HepG2 (cell line): Measurements from ENCODE around the gene TLCD3B. TPM values are rescaled to one million over a fixed set of nuclear protein-coding genes. Genes with fewer than 3 reads are reported as not detected.

Source experiments
- AKNA ChIP-seq: sonication (generic); formaldehyde crosslinking; IDR thresholded peaks from 2 replicates; pipeline ENCODE4 v1.4.0; 2020; ENCODE audit warnings: missing genetic modification reagents, borderline replicate concordance
- BATF2 ChIP-seq: sonication (generic); formaldehyde crosslinking; IDR thresholded peaks from 2 replicates; pipeline ENCODE4 v1.8.0; 2022; ENCODE audit warnings: mild to moderate bottlenecking, missing genetic modification reagents, moderate library complexity
- CCDC6 ChIP-seq: sonication (generic); formaldehyde crosslinking; IDR thresholded peaks from 2 replicates; pipeline ENCODE4 v1.8.1; 2022; ENCODE audit warnings: mild to moderate bottlenecking, missing genetic modification reagents, moderate library complexity
- GPBP1L1 ChIP-seq: sonication (generic); formaldehyde crosslinking; IDR thresholded peaks from 2 replicates; pipeline ENCODE4 v1.5.0; 2020; ENCODE audit warnings: mild to moderate bottlenecking, missing genetic modification reagents
- IRF9 ChIP-seq: sonication (generic); formaldehyde crosslinking; IDR thresholded peaks from 2 replicates; pipeline ENCODE4 v1.8.0; 2022; ENCODE audit warnings: missing genetic modification reagents, mild to moderate bottlenecking, borderline replicate concordance
- MYC ChIP-seq: sonication (generic); formaldehyde crosslinking; IDR thresholded peaks from 2 replicates; pipeline ENCODE4 v1.9.0; 2021; ENCODE audit warnings: missing genetic modification reagents, borderline replicate concordance
- NCOA2 ChIP-seq: sonication (generic); formaldehyde crosslinking; IDR thresholded peaks from 2 replicates; pipeline ENCODE4 v1.8.0; 2022; ENCODE audit warnings: inconsistent platforms
- NCOA5 ChIP-seq: sonication (generic); formaldehyde crosslinking; IDR thresholded peaks from 2 replicates; pipeline ENCODE4 v1.4.0; 2020; ENCODE audit warnings: missing genetic modification reagents
- NONO ChIP-seq, 2 experiments: fragments of 450-650 bp in 1 of 2; sonication (generic) in 1 of 2; formaldehyde crosslinking in 1 of 2; IDR thresholded peaks in 1 of 2; conservative IDR thresholded peaks in 1 of 2; 2 replicates each; pipeline versions ENCODE4 v1.6.1 to v1.8.0; 2017 to 2022; ENCODE audit warnings: mild to moderate bottlenecking in 1 of 2, missing genetic modification reagents in 1 of 2, moderate library complexity in 1 of 2
- RARA ChIP-seq: IDR thresholded peaks from 2 replicates; pipeline ENCODE4 v1.6.1; 2016; ENCODE audit warnings: missing genetic modification reagents, missing compliant biosample characterization
- SNAPC5 ChIP-seq: sonication (generic); formaldehyde crosslinking; IDR thresholded peaks from 2 replicates; pipeline ENCODE4 v1.8.1; 2023; ENCODE audit warnings: mild to moderate bottlenecking, missing genetic modification reagents, borderline replicate concordance
- U2AF1 ChIP-seq: fragments of 200-400 bp; formaldehyde crosslinking; optimal IDR thresholded peaks from 2 replicates; pipeline ENCODE3; 2017; ENCODE audit warnings: mild to moderate bottlenecking, low read depth, low read length
- YEATS4 ChIP-seq: sonication (generic); formaldehyde crosslinking; IDR thresholded peaks from 2 replicates; pipeline ENCODE4 v1.4.0; 2020; ENCODE audit warnings: missing genetic modification reagents, borderline replicate concordance
- ZBTB44 ChIP-seq: sonication (generic); formaldehyde crosslinking; IDR thresholded peaks from 2 replicates; pipeline ENCODE4 v1.4.0; 2020; ENCODE audit warnings: missing genetic modification reagents
- ZGPAT ChIP-seq: IDR thresholded peaks from 2 replicates; pipeline ENCODE4 v1.6.1; 2016; ENCODE audit warnings: mild to moderate bottlenecking
- ZNF619 ChIP-seq: sonication (generic); formaldehyde crosslinking; IDR thresholded peaks from 2 replicates; pipeline ENCODE4 v1.4.0; 2020; ENCODE audit warnings: mild to moderate bottlenecking, missing genetic modification reagents
- ZNF629 ChIP-seq: sonication (generic); formaldehyde crosslinking; conservative IDR thresholded peaks from 2 replicates; pipeline ENCODE4 v1.5.0; 2020; ENCODE audit warnings: missing genetic modification reagents
- polyA plus RNA-seq, 8 experiments: library from polyadenylated mRNA; depleted of rRNA in 3 of 8; stranded (reverse) in 7 of 8; unstranded in 1 of 8; fragments of >200 nt; fragmentation: Illumina TruSeq in 4 of 8; extraction: Trizol in 4 of 8; gene quantifications; 2 replicates each; pipeline versions ENCODE4 v1.2.1 to v1.2.3, GENCODE V29; 2011 to 2016; ENCODE audit warnings: low read depth in 4 of 8, missing spikeins in 1 of 8, mixed read lengths in 1 of 8; ENCODE audit not compliant: insufficient read depth in 1 of 8
- total RNA-seq, 5 experiments: library from RNA; depleted of rRNA; stranded (reverse); fragments of >200 nt; fragmentation: Illumina TruSeq; extraction: Trizol; gene quantifications; 2 replicates each; pipeline ENCODE4 v1.2.3, GENCODE V29; 2016; ENCODE audit warnings: low read depth in 1 of 5

Gene TLCD3B
- total and polyA plus RNA-seq, 2 of the 13 experiments (the other 11 are each of a cell fraction or from before 2014, with no cell fraction given) = not detected

- TF ChIP-seq GPBP1L1 (no peak), CCDC6 (CRISPR knock-in tag) (no peak), MYC (peak; percentile 92), ZNF619 (peak; percentile 10; the same call in 1 of the 2 replicates), SNAPC5 (CRISPR knock-in tag) (0 out of 2 replicates have a peak, but pooled peaks have one; percentile 41), NCOA5 (no peak), AKNA (CRISPR knock-in tag) (peak; percentile 90; the same call in 1 of the 2 replicates), ZBTB44 (CRISPR knock-in tag) (no peak), IRF9 (CRISPR knock-in tag) (peak; percentile 95; the same call in 1 of the 2 replicates), ZGPAT (no peak), YEATS4 (CRISPR knock-in tag) (no peak; the same call in 1 of the 2 replicates), NONO (IDR thresholded peaks at IDR 0.05) (no peak), NONO (CRISPR knock-in tag; conservative IDR thresholded peaks at IDR 0.05) (peak; percentile 59), BATF2 (CRISPR knock-in tag) (peak; percentile 88), NCOA2 (0 out of 2 replicates have a peak, but pooled peaks have one; percentile 25), ZNF629 (peak; percentile 5; the same call in 1 of the 2 replicates), RARA (CRISPR knock-in tag) (no peak), U2AF1 (peak; percentile 95)
These were observed 35.7 kb downstream of the TLCD3B start, which contains the start of gene HIRIP3 (continued) for GRCh38 chr16:29995324-29995910.
